Panc1 (cell line): Measurements from ENCODE around the gene AGAP1.

Experiments used
- POLR2AphosphoS5 ChIP-seq: IDR thresholded peaks from 2 replicates; pipeline ENCODE4 v1.6.1; 2012; ENCODE audit warnings: mild to moderate bottlenecking, low read depth, low read length, moderate library complexity
- SIN3A ChIP-seq: IDR thresholded peaks from 2 replicates; pipeline ENCODE4 v1.6.1; 2012; ENCODE audit warnings: low read depth, mild to moderate bottlenecking, low read length, moderate library complexity, borderline replicate concordance; ENCODE audit not compliant: insufficient read depth
- TF ChIP-seq, protein P1 (sequence below), 2 experiments: IDR thresholded peaks; 2 replicates each; pipeline ENCODE4 v1.6.1; 2011 to 2012; ENCODE audit warnings: low read depth in 2 of 2, control low read depth in 1 of 2, low read length in 1 of 2, mild to moderate bottlenecking in 1 of 2, moderate library complexity in 1 of 2; ENCODE audit not compliant: insufficient read depth in 1 of 2
- TF ChIP-seq, protein P2 (sequence below): fragments of 450-650 bp; IDR thresholded peaks from 2 replicates; pipeline ENCODE4 v1.5.1; 2017; ENCODE audit warnings: mild to moderate bottlenecking

DNA sequence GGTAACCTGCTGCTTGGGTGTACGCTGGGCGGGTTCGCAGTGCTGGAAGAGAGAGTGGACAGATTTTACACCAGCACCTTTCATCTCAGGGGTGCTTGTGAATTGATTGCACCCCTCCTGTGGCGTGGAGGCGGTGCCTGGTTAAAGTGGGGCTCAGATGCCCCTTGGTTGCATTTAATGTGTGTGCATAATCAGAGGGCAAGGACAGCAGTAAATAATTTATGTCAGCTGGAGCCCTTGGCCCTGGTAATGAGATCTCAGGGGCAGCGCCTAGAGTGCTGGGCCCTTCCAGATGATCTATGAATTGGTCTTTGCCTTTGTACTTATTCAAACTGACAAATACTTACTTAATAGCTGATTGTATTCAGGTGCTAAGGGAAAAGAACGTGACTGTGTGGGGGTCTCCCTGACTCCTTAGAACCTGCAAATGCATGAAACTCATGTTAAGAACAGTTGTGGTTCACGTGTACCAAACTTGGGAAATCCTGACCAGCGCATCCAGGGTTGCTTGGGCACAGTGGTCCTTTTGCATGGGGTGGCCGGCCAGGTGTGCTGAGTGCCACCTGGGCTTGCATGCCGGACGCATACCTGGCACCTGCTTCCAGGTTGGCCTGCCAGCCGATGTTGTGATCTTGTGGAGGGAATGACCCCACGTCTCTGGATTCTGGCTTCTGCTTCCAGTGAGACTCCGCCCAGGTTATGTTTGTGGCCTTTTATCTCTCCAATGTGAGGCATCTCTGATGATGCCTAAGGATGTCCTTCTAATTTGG, 118.5 kb downstream of the AGAP1 start:
- TF ChIP-seq, protein P1, sequence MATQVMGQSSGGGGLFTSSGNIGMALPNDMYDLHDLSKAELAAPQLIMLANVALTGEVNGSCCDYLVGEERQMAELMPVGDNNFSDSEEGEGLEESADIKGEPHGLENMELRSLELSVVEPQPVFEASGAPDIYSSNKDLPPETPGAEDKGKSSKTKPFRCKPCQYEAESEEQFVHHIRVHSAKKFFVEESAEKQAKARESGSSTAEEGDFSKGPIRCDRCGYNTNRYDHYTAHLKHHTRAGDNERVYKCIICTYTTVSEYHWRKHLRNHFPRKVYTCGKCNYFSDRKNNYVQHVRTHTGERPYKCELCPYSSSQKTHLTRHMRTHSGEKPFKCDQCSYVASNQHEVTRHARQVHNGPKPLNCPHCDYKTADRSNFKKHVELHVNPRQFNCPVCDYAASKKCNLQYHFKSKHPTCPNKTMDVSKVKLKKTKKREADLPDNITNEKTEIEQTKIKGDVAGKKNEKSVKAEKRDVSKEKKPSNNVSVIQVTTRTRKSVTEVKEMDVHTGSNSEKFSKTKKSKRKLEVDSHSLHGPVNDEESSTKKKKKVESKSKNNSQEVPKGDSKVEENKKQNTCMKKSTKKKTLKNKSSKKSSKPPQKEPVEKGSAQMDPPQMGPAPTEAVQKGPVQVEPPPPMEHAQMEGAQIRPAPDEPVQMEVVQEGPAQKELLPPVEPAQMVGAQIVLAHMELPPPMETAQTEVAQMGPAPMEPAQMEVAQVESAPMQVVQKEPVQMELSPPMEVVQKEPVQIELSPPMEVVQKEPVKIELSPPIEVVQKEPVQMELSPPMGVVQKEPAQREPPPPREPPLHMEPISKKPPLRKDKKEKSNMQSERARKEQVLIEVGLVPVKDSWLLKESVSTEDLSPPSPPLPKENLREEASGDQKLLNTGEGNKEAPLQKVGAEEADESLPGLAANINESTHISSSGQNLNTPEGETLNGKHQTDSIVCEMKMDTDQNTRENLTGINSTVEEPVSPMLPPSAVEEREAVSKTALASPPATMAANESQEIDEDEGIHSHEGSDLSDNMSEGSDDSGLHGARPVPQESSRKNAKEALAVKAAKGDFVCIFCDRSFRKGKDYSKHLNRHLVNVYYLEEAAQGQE (IDR thresholded peaks at IDR 0.05; ENCODE audit: insufficient read depth in 1 of 2, low read depth in 2 of 2, low read length in 1 of 2), result no peak
- TF ChIP-seq, protein P2, sequence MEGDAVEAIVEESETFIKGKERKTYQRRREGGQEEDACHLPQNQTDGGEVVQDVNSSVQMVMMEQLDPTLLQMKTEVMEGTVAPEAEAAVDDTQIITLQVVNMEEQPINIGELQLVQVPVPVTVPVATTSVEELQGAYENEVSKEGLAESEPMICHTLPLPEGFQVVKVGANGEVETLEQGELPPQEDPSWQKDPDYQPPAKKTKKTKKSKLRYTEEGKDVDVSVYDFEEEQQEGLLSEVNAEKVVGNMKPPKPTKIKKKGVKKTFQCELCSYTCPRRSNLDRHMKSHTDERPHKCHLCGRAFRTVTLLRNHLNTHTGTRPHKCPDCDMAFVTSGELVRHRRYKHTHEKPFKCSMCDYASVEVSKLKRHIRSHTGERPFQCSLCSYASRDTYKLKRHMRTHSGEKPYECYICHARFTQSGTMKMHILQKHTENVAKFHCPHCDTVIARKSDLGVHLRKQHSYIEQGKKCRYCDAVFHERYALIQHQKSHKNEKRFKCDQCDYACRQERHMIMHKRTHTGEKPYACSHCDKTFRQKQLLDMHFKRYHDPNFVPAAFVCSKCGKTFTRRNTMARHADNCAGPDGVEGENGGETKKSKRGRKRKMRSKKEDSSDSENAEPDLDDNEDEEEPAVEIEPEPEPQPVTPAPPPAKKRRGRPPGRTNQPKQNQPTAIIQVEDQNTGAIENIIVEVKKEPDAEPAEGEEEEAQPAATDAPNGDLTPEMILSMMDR, result no peak
- TF ChIP-seq POLR2AphosphoS5, result no peak
- TF ChIP-seq SIN3A, result no peak
